ELR (cell line): ENCODE data around the gene TMEM259.
"Not testable (repeated sequence)": the region's sequence is repeated elsewhere in the genome, so short reads cannot be mapped to it uniquely, and the experiment has no call there.

ENCODE experiments used
- DNase-seq: peaks from one replicate; pipeline ENCODE4 v3.0.0-alpha.2; 2015; ENCODE audit warnings: low read depth

TMEM259 gene

GRCh38 chr19:1039646-1040475 lies 18.9 kb upstream of the TMEM259 start, which contains the start of gene ABCA7:
TSS of gene ABCA7 (plus strand) at chr19:1040107. CDS start at chr19:1041362, 1,255 bp downstream.
- peak; percentile 99 for DNase-seq

- no peak for DNase-seq
These were observed 18.2 kb upstream of the TMEM259 start for GRCh38 chr19:1038978-1039645.

DNA sequence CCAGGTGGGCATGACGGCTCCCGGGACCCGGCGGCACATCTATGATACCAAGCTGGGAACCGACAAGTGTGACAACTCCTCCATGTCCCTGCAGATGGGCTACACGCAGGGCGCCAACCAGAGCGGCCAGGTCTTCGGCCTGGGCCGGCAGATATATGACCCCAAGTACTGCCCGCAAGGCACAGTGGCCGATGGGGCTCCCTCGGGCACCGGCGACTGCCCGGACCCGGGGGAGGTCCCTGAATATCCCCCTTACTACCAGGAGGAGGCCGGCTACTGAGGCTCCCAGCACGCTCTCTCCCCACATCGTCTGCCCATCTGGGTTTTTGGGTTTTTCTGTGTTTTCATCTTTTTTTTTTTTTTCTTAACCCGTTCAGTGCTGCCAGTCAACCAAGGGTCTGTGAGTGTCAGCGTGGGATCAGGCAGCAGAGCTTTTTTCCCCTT lies 16.7 kb upstream of the TMEM259 start:
- no peak for DNase-seq

GRCh38 chr19:1035998-1036621 lies 15.2 kb upstream of the TMEM259 start:
- DNase-seq, result no peak

GRCh38 chr19:1032264-1032867 lies 11.4 kb upstream of the TMEM259 start:
- DNase-seq, result no peak

- peak; percentile 92 for DNase-seq
These were observed 7.4 kb upstream of the TMEM259 start for GRCh38 chr19:1028062-1028926.

- DNase-seq, result peak; percentile 36
These were observed 6.7 kb upstream of the TMEM259 start for GRCh38 chr19:1027650-1028061.

GRCh38 chr19:1026783-1027649 lies 6.1 kb upstream of the TMEM259 start:
- peak; percentile 53 for DNase-seq

- peak; percentile 79 for DNase-seq
These were observed 5.2 kb upstream of the TMEM259 start, which contains the start of gene CNN2 for GRCh38 chr19:1025960-1026782. TSS of gene CNN2 (plus strand) at chr19:1026608. CDS start at chr19:1026662, 54 bp downstream.

DNA sequence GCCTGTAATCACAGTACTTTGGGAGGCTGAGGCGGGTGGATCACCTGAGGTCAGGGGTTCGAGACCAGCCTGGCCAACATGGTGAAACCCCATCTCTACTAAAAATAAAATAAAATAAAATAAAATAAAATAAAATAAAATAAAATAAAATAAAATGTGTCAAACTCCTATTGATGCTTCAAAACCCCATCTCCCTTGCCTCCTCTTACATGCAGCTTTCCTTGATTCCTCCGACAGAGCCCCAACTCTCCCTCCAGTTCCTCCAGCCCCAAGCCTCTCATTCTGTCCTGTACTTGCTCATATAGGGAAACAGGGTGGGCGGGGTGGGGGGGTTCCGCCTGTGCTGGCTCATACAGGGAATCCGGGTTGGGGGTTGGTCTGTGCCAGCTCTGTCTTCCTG lies 4.2 kb upstream of the TMEM259 start:
- DNase-seq, result not testable (repeated sequence)

DNA sequence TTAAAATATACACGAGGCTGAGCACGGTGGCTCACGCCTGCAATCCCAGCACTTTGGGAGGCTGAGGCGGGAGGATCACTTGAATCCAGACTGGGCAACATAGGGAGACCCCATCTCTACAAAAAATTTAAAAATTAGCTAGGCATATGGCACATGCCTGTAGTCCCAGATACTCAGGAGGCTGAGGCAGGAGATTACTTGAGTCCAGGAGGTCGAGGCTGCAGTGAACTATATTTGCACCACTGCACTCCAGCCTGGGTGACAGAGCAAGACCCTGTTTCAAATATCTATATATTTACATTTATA lies 2.9 kb upstream of the TMEM259 start:
- not testable (repeated sequence) for DNase-seq

DNA sequence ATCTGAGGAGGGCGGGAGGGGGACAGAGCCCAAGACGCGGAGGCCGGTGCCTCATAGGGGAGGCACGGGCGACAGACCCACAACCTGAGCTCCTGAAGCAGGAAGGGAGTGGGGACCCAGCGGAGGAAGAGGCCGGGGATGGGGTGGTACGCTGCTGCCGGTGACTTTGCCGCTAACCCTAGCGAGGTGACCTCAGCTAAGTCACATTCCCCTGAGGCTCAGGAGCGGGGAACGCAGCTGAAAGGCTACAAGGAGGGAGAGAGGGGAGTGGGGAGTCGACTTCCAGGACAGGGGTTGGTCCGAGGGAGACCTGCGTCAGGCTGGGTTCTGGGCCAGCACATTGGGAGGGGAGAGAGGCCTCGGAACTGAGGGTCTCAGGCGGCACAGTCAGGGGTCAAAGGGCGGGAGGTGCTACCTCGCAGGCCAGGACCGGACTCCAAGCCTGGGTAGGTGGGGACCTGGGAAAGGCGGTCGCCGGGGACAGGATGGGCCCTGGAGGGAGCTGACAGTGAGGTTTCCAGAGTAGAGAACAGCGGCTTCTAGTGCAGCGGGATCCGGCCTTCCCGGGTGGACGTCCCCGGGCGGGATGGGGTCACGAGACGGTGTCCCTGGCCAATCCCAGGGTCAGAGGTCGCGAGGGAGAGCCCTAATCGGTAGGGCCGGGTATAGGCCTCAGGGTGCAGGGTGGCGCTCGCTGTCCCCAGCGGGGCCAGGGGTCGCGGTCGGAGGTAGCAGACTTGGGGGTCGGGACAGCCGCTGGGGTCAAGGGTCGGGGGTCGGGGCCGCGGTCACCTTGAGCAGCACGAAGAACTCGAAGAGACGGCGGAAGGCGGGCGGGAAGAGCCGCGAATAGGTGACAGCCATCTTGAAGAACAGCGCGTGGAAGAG lies 699 bp downstream of the TMEM259 start:
- peak; percentile 41 for DNase-seq

GRCh38 chr19:1019616-1019961 lies 1.3 kb downstream of the TMEM259 start:
- no peak for DNase-seq

DNA sequence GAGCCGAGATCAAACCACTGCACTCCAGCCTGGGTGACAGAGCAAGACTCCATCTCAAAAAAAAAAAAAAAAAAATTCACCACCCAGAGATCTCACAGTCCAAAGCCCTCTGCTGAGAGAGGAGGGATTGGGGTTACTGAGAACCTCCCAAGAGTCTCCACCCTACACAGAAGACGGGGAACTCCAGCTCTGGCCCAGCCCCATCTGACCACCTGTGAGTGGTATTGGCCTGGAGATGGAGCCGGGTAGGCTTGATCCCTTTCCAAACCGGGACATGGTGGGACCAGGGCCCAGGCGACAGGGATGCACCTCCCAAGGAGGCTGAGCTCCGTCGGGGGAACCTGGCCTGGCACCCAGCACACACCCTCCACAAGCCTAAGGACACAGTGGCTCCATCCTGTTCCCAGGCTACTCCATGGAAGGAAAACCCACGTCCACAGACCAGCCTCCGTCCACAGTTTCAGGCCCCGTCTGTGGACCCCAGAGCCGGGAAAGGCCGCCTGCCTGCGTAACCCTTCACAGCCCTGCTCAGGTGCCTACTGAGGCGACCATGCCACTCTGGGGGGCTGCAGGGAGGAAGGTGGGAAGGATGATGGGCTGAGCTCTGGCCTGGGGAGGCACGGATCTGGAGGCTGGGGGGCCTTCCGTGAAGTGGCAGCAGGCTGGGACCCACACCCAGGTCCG lies 1.8 kb downstream of the TMEM259 start:
- DNase-seq, result no peak

- DNase-seq, result no peak
These were observed 2.5 kb downstream of the TMEM259 start for GRCh38 chr19:1018393-1018792.

- DNase-seq, result no peak
These were observed 3.0 kb downstream of the TMEM259 start for GRCh38 chr19:1017906-1018305.

GRCh38 chr19:1017115-1017905 lies 3.6 kb downstream of the TMEM259 start:
- peak; percentile 60 for DNase-seq
